OCI-LY3 (cell line): ENCODE data around the gene CFAP221.

ENCODE experiments used
- H2AFZ ChIP-seq: fragments of 200-600, 300-600 bp; shearing (Covaris generic); 2 replicates; pipeline ENCODE4 v1.6.0; 2014; ENCODE audit warnings: antibody characterized with exemption, low read depth, low read length
- H3K27ac ChIP-seq: fragments of 200-600, 300-600 bp; sonication (generic); 2 replicates; pipeline ENCODE4 v1.5.1; 2014; ENCODE audit warnings: mild to moderate bottlenecking, low read length, moderate library complexity, mixed read lengths
- H3K27me3 ChIP-seq: fragments of 200-600, 300-600 bp; sonication (generic); 2 replicates; pipeline ENCODE4 v1.6.1; 2014; ENCODE audit warnings: low read depth, low read length, mixed read lengths
- H3K36me3 ChIP-seq: fragments of 200-600, 300-600 bp; sonication (generic); replicated peaks from 2 replicates; pipeline ENCODE3; 2014; ENCODE audit warnings: low read depth, low read length, mixed read lengths
- H3K4me1 ChIP-seq: fragments of 300-600, 200-600 bp; sonication (generic); 2 replicates; pipeline ENCODE4 v1.6.1; 2014; ENCODE audit warnings: low read length, mixed read lengths
- H3K4me2 ChIP-seq: fragments of 200-600, 300-600 bp; sonication (generic); 2 replicates; pipeline ENCODE4 v1.6.1; 2014; ENCODE audit warnings: low read length, mixed read lengths
- H3K4me3 ChIP-seq: fragments of 300-600, 200-600 bp; sonication (generic); 2 replicates; pipeline ENCODE4 v1.5.1; 2014; ENCODE audit warnings: antibody characterized with exemption, mild to moderate bottlenecking, low read length, moderate library complexity
- H3K79me2 ChIP-seq: fragments of 300-600, 200-600 bp; shearing (Covaris generic); 2 replicates; pipeline ENCODE4 v1.6.1; 2014; ENCODE audit warnings: mild to moderate bottlenecking, low read length, mixed read lengths
- H3K9ac ChIP-seq: fragments of 300-600, 200-600 bp; shearing (Covaris generic); 2 replicates; pipeline ENCODE4 v1.6.0; 2014; ENCODE audit warnings: mild to moderate bottlenecking, low read length, moderate library complexity
- H3K9me3 ChIP-seq: fragments of 200-600, 300-600 bp; shearing (Covaris generic); 2 replicates; pipeline ENCODE4 v1.6.1; 2014; ENCODE audit warnings: low read length, mixed read lengths; ENCODE audit not compliant: insufficient read depth
- H4K20me1 ChIP-seq: fragments of 200-600, 300-600 bp; sonication (generic); 2 replicates; pipeline ENCODE4 v1.6.1; 2016; ENCODE audit warnings: low read length, mixed read lengths; ENCODE audit not compliant: insufficient read depth
- CTCF ChIP-seq: fragments of 200-600, 300-600 bp; sonication (generic); IDR thresholded peaks from 2 replicates; pipeline ENCODE4 v1.5.1; 2014; ENCODE audit warnings: antibody characterized with exemption, low read length, low read depth
- EZH2phosphoT487 ChIP-seq: fragments of 200-600 bp; shearing (Covaris generic); IDR thresholded peaks from 2 replicates; pipeline ENCODE4 v1.6.1; 2018; ENCODE audit warnings: antibody characterized with exemption, mixed run types, low read depth

CFAP221 gene

GRCh38 chr2:119525614-119526013 is 18.6 kb upstream of the CFAP221 start:
- Histone ChIP-seq H3K4me2 (no peak overlapping the region), H3K27me3 (peaks cover 11% of the 10 kb centered on the region; the same call in 1 of the 2 replicates), H4K20me1 (no peaks in the 10 kb centered on the region), H3K4me3 (no peak overlapping the region), H3K4me1 (no peaks in the 10 kb centered on the region), H2AFZ (no peak overlapping the region), H3K9me3 (no peaks in the 10 kb centered on the region; the same call in 1 of the 2 replicates), H3K36me3 (no peaks in the 10 kb centered on the region), H3K9ac (no peak overlapping the region), H3K27ac (no peak overlapping the region), H3K79me2 (no peaks in the 10 kb centered on the region)
- no peak for TF ChIP-seq EZH2phosphoT487
- no peak for TF ChIP-seq CTCF

- Histone ChIP-seq H3K27me3 (peaks cover 11% of the 10 kb centered on the region; the same call in 1 of the 2 replicates), H2AFZ (no peak overlapping the region), H3K9me3 (peaks cover 1% of the 10 kb centered on the region), H3K9ac (no peak overlapping the region), H3K4me3 (no peak overlapping the region), H3K79me2 (no peaks in the 10 kb centered on the region), H3K36me3 (no peaks in the 10 kb centered on the region), H3K4me1 (no peaks in the 10 kb centered on the region), H3K4me2 (no peak overlapping the region), H4K20me1 (no peaks in the 10 kb centered on the region), H3K27ac (no peak overlapping the region)
- TF ChIP-seq EZH2phosphoT487, result no peak
- no peak for TF ChIP-seq CTCF
Observed at GRCh38 chr2:119527999-119528398, 16.2 kb upstream of the CFAP221 start.

- Histone ChIP-seq H3K4me3 (no peak overlapping the region), H3K27ac (no peak overlapping the region), H3K4me2 (no peak overlapping the region), H4K20me1 (no peaks in the 10 kb centered on the region), H2AFZ (no peak overlapping the region), H3K36me3 (no peaks in the 10 kb centered on the region), H3K4me1 (no peaks in the 10 kb centered on the region), H3K9me3 (peaks cover 10% of the 10 kb centered on the region), H3K27me3 (peaks cover 11% of the 10 kb centered on the region; the same call in 1 of the 2 replicates), H3K79me2 (no peaks in the 10 kb centered on the region), H3K9ac (no peak overlapping the region)
- TF ChIP-seq CTCF (no peak), EZH2phosphoT487 (no peak)
Observed at GRCh38 chr2:119531292-119531691, 13.0 kb upstream of the CFAP221 start.

- H3K4me1 ChIP-seq, result no peaks in the 10 kb centered on the region
- no peaks in the 10 kb centered on the region for H3K36me3 ChIP-seq
- peaks cover 8% of the 10 kb centered on the region; the same call in 1 of the 2 replicates for H3K27me3 ChIP-seq
- no peak overlapping the region for H3K4me3 ChIP-seq
- no peak overlapping the region for H3K4me2 ChIP-seq
- H3K9ac ChIP-seq, result no peak overlapping the region
- H2AFZ ChIP-seq, result no peak overlapping the region
- H4K20me1 ChIP-seq, result no peaks in the 10 kb centered on the region
- peaks cover 10% of the 10 kb centered on the region for H3K9me3 ChIP-seq
- H3K27ac ChIP-seq, result no peak overlapping the region
- TF ChIP-seq CTCF (no peak), EZH2phosphoT487 (no peak)
- no peaks in the 10 kb centered on the region for H3K79me2 ChIP-seq
Observed at GRCh38 chr2:119533560-119533959, 10.7 kb upstream of the CFAP221 start.
